Left colon (tissue), 2 donors: ENCODE data around the gene CMTM6. TPM values are rescaled to one million over a fixed set of nuclear protein-coding genes. Genes with fewer than 3 reads are reported as not detected.

ENCODE experiments used
- ATAC-seq: fragments of 200-7000 bp; cut with Tn5 transposase; one replicate; pipeline ENCODE4 v1.9.1; 2020; ENCODE audit warnings: mild to moderate bottlenecking, moderate library complexity
- DNase-seq, 2 donors: peaks; one replicate each; pipeline ENCODE4 v3.0.0-alpha.2; 2020
- intact Hi-C, 2 donors: fragments of 100-400 bp; cut with DNase I in 1 of 2; cut with micrococcal nuclease in 1 of 2; formaldehyde crosslinking; loops; one replicate each; pipeline versions ENCODE4 v1.11.2 to v1.14.0; 2022; cut with DNase I, micrococcal nuclease
- total RNA-seq, 2 donors: library from RNA; stranded (reverse); fragmentation: NEBNext Ultra II Directional; extraction: Animal tissue kit (Norgen Biotek cat#: 25700); gene quantifications; one replicate each; pipeline ENCODE4 v1.2.1, GENCODE V29; 2021
- donor health status: DM: no; HTN: no; CAD: no.
- donor health status: DM: yes; HTN: yes; CAD: no.

The CMTM6 gene
- total RNA-seq, 2 donors from 2014 or later, result 61.3 to 66.7 TPM

GRCh38 chr3:32501783-32502117 lies 902 bp downstream of the CMTM6 start:
- DNase-seq (no peak), ATAC-seq (no peak)
- intact Hi-C loops, result no loop called here

- intact Hi-C loops, result no loop called here
- DNase-seq (peak in 1 of 2 donors; percentile 12), ATAC-seq (no peak)
These were observed 1.5 kb downstream of the CMTM6 start for GRCh38 chr3:32500880-32501782.

- ATAC-seq, result no peak
- intact Hi-C loops, result no loop called here
These were observed 2.4 kb downstream of the CMTM6 start for GRCh38 chr3:32500231-32500630.

GRCh38 chr3:32499585-32499984 lies 3.1 kb downstream of the CMTM6 start:
- no peak for ATAC-seq
- intact Hi-C loops, result no loop called here
- DNase-seq, result no peak

More at GRCh38 chr3:32500231-32500630, 2.4 kb downstream of the CMTM6 start:
- DNase-seq, result no peak

- ATAC-seq, result no peak
- no peak for DNase-seq
- intact Hi-C loops, result no loop called here
These were observed 3.7 kb downstream of the CMTM6 start for GRCh38 chr3:32498992-32499391.

DNA sequence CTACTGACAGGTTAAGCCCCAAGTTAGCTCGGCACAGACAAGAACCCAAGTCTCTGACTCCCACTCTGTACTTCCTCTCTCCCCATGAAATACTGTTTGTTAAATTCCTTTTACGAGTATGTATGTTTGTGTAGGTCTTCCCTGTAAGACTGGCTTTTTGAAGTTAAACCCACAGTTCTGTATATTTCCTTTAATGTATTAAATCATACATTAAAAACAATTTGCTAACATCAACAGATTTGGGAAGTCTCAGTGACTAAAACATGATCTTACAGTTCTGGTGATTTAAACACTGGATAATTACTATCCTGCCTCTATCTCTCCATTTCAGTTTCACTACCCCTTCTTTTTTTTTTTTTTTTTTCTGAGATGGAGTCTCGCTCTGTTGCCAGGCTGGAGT lies 4.4 kb downstream of the CMTM6 start:
- intact Hi-C loops, result no loop called here
- no peak for ATAC-seq
- DNase-seq, result no peak

- peak; percentile 16 for ATAC-seq
- intact Hi-C loops, result no loop called here
These were observed 7.0 kb downstream of the CMTM6 start for GRCh38 chr3:32495609-32496008.

DNA sequence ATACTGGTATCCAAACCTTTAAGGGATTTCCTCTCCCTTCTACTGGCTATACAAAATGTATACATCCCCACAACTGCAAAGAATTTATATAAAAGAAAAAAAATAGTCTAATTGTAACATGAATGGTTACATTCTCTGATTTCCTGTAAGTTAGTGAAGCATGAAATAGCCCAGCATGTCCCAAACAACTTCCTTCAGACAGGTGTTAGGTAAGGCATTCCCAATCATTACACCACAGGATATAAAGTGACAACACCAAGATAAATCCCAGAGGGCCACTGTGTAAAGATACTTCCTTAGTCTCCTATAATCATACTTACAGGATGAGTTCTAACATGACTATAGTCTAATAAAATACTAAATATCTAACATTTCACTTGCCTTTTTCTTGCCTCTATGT lies 7.6 kb downstream of the CMTM6 start:
- ATAC-seq, result peak; percentile 64
- intact Hi-C loops, result no loop called here
- DNase-seq, result no peak

More at GRCh38 chr3:32495609-32496008, 7.0 kb downstream of the CMTM6 start:
- no peak for DNase-seq

- intact Hi-C loops, result no loop called here
- ATAC-seq (no peak), DNase-seq (no peak)
These were observed 8.9 kb downstream of the CMTM6 start for GRCh38 chr3:32493437-32494414.

DNA sequence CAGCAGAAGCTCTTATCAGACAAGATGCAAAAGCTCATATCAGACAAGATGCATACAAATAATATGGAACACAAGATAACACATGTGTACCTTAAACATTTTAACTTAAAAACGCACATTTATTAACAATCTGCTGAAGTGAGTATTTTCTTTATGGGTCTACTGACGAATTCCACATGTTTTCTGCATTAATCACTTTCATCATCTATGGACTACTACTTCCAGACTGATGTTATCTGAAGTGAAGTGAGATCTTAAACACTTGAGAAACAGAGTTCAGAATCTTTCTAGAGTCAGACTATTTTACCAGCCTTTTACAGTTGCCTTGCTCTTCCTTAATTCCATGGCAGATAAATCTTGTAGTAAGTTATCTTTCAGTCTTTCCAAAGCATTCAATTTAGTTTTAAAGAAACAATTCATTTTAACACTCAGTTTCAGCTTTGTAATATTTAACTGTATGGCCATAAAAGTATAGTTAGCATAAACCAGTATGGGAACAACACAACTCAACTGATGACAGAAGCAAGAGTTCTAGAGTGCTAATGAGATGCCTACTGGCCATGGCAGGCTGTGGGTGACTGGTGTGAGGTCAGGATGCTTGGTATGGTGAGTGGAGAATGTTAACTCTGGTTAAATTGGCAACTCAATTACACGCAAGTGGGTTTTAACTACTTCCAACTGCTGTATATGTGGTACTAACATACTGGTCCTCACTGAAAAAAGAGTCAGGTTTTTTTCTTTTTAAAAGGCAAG lies 9.8 kb downstream of the CMTM6 start:
- ATAC-seq (no peak), DNase-seq (no peak)

GRCh38 chr3:32488474-32489008 lies 14.1 kb downstream of the CMTM6 start:
- no peak for ATAC-seq
- intact Hi-C loops, result no loop called here
- DNase-seq, result no peak

More for the DNA sequence above, 9.8 kb downstream of the CMTM6 start:
- intact Hi-C loops, result no loop called here

DNA sequence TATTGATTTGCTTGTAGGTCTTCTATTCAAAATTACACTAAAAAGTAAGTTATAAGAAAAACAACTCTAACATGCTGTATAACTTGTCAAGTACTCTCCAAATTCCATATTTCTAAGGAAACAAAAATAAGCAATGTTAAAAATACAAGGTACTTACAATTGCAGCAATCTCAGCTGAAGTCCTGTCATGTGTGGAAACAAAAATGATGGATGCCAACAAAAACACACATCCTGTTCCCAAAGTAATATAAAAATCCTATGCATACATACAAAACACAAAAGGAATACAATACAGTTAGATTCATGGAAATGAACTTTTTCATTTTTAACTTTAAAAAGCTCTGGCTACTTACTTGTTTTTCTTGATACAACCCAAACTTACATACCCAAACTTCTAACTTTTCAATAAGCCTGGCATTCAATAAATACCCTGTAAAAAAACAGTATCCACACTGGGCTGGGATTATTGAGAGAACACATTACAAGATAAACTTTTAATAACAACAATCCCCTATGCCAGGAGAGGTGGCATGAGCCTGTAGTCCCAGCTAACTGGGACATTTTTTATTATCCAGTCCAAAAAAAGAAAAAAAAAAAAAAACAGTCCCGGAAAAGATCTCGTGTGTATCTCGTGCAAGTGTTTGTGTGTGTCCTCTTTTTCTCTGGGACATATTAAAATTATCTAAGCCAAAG lies 14.7 kb downstream of the CMTM6 start:
- no peak for DNase-seq
- intact Hi-C loops, result no loop called here
- no peak for ATAC-seq

GRCh38 chr3:32484436-32484835 lies 18.2 kb downstream of the CMTM6 start:
- intact Hi-C loops, result no loop called here
- ATAC-seq (no peak), DNase-seq (no peak)

GRCh38 chr3:32483772-32484171 lies 18.9 kb downstream of the CMTM6 start:
- intact Hi-C loops, result no loop called here
- no peak for DNase-seq
- ATAC-seq, result no peak

GRCh38 chr3:32482693-32483092 lies 20.0 kb downstream of the CMTM6 start:
- no peak for ATAC-seq
- DNase-seq, result no peak
- intact Hi-C loops, result no loop called here

DNA sequence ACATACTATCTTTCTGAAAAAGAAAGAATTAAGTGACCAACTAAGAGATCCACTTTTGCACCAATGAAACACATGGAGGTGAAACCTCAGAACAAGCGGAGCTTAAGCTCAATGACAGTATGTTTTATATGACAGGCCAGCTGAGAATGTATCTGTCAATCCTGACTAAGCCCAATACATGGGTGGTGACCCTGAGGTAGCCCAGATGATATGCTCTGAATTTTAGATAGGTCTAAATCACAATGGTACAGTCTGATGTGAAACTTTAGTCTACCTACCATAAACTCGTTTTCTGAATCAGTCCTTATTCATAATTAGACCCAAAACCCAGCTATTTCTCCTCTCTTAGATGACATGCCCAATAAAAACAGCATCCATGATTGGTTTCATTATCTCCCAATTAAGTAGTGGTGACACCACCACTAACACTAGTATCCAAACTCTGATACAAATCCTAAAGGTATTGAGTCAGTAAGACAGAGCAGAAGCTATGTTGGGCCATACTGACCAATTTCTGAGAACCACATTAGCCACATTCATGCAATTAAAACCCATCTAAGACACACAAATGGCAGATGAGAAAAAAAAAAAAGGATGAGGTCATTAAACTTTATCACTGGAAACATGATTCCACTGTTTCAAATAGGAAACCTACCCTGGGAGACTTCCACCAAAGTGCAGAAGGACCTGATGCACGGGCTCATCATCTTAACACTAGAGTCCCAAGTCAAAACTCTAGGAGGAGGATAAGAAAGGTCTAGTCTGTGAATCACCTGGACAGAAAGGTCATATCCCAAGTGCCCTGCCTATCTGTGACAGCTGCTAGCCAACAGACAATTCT lies 20.6 kb downstream of the CMTM6 start:
- intact Hi-C loops, result no loop called here
- DNase-seq, result no peak

GRCh38 chr3:32480604-32481003 lies 22.0 kb downstream of the CMTM6 start:
- intact Hi-C loops, result no loop called here
- DNase-seq (no peak), ATAC-seq (no peak)

More for the DNA sequence above, 20.6 kb downstream of the CMTM6 start:
- no peak for ATAC-seq
